Measurements from ENCODE around the gene CCDC134.

- TF ChIP-seq POLR2AphosphoS5 (IDR thresholded peaks at IDR 0.05; ENCODE audit: insufficient read depth, low read depth, low read length) (no peak), EZH2 (IDR thresholded peaks at IDR 0.05; ENCODE audit: borderline replicate concordance, low read depth, low read length, severe bottlenecking) (no peak), POLR2A (IDR thresholded peaks at IDR 0.05; ENCODE audit: low read depth, low read length) (no peak), FOS (IDR thresholded peaks at IDR 0.05; ENCODE audit: borderline replicate concordance, insufficient read depth, low read length) (no peak)
- TF ChIP-seq, protein P1, sequence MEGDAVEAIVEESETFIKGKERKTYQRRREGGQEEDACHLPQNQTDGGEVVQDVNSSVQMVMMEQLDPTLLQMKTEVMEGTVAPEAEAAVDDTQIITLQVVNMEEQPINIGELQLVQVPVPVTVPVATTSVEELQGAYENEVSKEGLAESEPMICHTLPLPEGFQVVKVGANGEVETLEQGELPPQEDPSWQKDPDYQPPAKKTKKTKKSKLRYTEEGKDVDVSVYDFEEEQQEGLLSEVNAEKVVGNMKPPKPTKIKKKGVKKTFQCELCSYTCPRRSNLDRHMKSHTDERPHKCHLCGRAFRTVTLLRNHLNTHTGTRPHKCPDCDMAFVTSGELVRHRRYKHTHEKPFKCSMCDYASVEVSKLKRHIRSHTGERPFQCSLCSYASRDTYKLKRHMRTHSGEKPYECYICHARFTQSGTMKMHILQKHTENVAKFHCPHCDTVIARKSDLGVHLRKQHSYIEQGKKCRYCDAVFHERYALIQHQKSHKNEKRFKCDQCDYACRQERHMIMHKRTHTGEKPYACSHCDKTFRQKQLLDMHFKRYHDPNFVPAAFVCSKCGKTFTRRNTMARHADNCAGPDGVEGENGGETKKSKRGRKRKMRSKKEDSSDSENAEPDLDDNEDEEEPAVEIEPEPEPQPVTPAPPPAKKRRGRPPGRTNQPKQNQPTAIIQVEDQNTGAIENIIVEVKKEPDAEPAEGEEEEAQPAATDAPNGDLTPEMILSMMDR (IDR thresholded peaks at IDR 0.05; ENCODE audit: extremely low read depth in 1 of 2, insufficient read depth in 1 of 2, low read depth in 1 of 2, low read length in 2 of 2): no peak
- TF ChIP-seq, protein P2, sequence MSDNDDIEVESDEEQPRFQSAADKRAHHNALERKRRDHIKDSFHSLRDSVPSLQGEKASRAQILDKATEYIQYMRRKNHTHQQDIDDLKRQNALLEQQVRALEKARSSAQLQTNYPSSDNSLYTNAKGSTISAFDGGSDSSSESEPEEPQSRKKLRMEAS (IDR thresholded peaks at IDR 0.05; ENCODE audit: insufficient read depth, insufficient read length): no peak
Observed at GRCh38 chr22:41844513-41844912, 44.0 kb downstream of the CCDC134 start.
